Measurements from ENCODE around the gene ABCB6.
"Not testable (repeated sequence)": the region's sequence is repeated elsewhere in the genome, so short reads cannot be mapped to it uniquely, and the experiment has no call there.

The ABCB6 gene

DNA sequence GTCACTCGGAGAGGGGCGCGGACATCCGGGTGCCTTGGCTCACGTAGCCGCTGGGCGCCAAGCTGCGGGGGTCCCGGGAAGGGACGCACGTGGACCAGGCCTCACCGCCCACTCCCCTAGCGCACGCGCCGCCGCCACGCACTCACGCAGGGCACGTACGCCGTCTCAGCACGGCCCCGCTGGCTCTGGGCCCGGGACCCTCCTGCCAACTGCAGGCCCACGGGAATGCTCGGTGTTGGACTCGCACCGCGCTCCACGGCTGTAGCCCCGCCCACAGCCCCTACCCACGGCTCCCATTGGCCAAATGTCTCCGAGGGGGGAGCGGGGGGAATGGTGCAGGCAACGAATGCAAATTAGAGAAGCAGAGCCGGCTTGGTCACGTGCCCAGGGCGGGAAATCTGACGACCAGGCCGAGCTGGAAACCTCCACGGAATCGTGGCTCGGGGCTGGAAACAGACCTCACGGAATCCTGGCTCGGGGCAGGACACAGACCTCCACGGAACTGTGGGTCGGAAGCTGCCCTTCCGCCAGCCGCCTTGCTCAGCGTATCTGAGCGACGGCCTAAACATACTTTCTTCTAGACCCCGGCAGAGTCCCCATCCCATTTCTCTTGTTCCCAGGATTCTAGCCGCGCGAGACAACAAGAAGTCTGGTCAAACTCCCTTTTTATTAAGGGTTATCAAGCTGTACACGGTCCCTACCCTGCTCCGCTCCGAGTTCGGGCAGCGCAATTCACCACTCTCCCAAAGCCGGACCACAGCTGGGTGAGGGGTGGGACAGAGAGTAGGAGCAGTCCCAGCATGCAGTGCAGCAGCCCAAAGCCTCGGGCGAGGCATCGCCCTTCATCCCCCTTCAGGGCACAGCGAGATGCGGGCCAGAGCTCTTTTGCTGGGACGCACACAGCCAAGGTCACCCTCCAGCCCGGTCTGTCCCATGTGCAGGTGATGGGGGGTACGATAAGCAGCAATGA, at the start of gene ABCB6:
TSS of gene ABCB6 (minus strand) at position 227 of the 970 bp plus-strand sequence. CDS start 285 bp downstream, outside the sequence.
- peak; percentile 95 for TF ChIP-seq POLR2A (IDR thresholded peaks at IDR 0.05; ENCODE audit: low read length)
- no peak for TF ChIP-seq GATA1 (IDR thresholded peaks at IDR 0.05; ENCODE audit: low read depth, low read length)
- peak; percentile 95 to 97 for DNase-seq

GRCh38 chr2:219268294-219268693, 49.5 kb upstream of the ABCB6 start:
- TF ChIP-seq POLR2A (IDR thresholded peaks at IDR 0.05; ENCODE audit: low read length) (no peak), GATA1 (IDR thresholded peaks at IDR 0.05; ENCODE audit: low read depth, low read length) (no peak)
- no peak for DNase-seq

DNA sequence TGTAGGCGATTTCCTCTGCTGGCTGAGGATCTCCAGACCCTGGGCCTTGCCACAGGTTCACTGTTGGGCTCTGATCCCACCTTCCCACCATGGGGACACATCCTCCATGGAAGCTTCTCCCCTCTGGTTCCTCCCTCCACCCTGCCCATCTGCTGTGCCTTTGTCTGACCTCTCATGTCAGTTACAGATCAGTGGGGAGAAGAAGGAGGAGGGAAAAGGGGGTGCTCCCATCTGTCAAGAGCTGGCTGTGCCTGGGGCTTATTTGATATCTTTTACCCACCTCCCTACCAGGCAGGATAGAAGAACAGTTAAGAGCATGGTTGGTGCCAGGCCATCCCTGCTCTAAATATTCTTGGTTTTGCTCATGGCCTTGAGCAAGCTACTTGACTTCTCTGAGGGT, 48.1 kb upstream of the ABCB6 start:
- TF ChIP-seq POLR2A (IDR thresholded peaks at IDR 0.05; ENCODE audit: low read length): no peak
- no peak for TF ChIP-seq GATA1 (IDR thresholded peaks at IDR 0.05; ENCODE audit: low read depth, low read length)

GRCh38 chr2:219266232-219266631, 47.5 kb upstream of the ABCB6 start:
- no peak for DNase-seq
- TF ChIP-seq GATA1 (IDR thresholded peaks at IDR 0.05; ENCODE audit: low read depth, low read length) (no peak), POLR2A (IDR thresholded peaks at IDR 0.05; ENCODE audit: low read length) (no peak)

More for the DNA sequence above, 48.1 kb upstream of the ABCB6 start:
- DNase-seq: no peak

- TF ChIP-seq POLR2A (IDR thresholded peaks at IDR 0.05; ENCODE audit: low read length): no peak
- no peak for TF ChIP-seq GATA1 (IDR thresholded peaks at IDR 0.05; ENCODE audit: low read depth, low read length)
- no peak for DNase-seq
Observed at GRCh38 chr2:219261024-219261855, 42.5 kb upstream of the ABCB6 start.

DNA sequence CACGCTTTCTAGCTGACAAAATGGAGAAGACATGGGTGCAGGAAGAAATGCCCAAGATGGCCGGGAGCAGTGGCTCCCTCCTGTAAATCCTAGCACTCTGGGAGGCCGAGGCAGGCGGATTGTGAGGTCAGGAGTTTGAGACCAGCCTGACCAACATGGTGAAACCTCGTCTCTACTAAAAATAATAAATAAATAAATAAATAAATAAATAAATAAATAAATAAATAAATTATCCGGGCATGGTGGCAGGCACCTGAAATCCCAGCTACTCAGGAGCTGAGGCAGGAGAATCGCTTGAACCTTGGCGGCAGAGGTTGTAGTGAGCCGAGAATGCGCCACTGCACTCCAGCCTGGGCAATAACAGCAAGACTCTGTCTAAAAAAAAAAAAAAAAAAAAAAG, 40.2 kb upstream of the ABCB6 start:
- not testable (repeated sequence) for DNase-seq

GRCh38 chr2:219254590-219255201, 35.9 kb upstream of the ABCB6 start:
- no peak for TF ChIP-seq GATA1 (IDR thresholded peaks at IDR 0.05; ENCODE audit: low read depth, low read length)
- TF ChIP-seq POLR2A (IDR thresholded peaks at IDR 0.05; ENCODE audit: low read length): no peak
- DNase-seq: peak; percentile 26 to 67

DNA sequence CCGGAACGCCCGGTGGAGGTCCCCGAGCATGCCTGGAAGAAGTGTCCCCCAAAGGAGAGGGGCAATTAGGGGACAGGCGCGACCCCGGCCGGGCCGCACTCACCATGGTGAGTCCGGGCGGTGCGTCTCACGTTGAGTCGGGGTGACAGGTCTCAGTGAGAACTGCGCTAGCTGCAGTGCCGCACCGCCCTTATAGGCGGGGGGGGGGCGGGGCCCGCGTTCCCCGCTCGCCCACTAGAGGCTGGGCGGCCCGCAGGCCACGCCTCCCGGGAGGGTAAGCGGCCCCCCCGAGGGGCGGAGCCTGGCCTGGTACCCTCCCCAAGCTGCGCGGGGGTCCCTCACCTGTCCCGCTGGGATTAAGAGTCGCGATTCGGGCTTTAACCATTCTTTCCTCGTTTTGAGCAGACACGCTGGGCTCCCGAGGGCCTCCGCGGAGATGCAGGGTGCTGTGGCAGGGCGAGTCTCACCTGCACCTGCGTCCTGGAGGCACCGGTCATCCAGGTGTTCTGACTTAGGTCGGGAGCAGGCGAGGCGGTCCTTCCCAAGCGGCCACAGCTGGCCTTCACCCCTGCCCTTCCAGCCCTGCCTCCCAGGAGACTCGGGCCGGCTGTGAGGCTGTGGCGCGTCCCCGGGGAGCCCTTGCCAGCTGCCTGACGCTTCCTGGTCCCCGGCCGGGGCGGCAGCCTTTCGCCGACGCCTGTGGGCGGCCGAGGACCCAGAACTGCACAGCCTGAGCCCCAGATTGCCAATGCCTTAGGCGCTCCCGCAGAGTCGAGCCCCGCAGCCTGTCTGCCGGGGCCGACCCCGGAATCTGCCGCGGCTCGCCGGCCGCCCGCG, 35.2 kb upstream of the ABCB6 start, which contains the start of gene TUBA4A:
TSS of gene TUBA4A (minus strand) at position 166 of the 837 bp plus-strand sequence. CDS start at position 106, 60 bp downstream.
- DNase-seq: peak; percentile 87 to 93
- TF ChIP-seq POLR2A (IDR thresholded peaks at IDR 0.05; ENCODE audit: low read length) (peak; percentile 95), GATA1 (IDR thresholded peaks at IDR 0.05; ENCODE audit: low read depth, low read length) (no peak)

- no peak for TF ChIP-seq POLR2A (IDR thresholded peaks at IDR 0.05; ENCODE audit: low read length)
- TF ChIP-seq GATA1 (IDR thresholded peaks at IDR 0.05; ENCODE audit: low read depth, low read length): no peak
- DNase-seq: peak; percentile 63 to 78
Observed at GRCh38 chr2:219252900-219253752, 34.4 kb upstream of the ABCB6 start, which contains the start of gene TUBA4B. TUBA4B (plus strand) TSS chr2:219253243; CDS start chr2:219253408, 165 bp downstream.

DNA sequence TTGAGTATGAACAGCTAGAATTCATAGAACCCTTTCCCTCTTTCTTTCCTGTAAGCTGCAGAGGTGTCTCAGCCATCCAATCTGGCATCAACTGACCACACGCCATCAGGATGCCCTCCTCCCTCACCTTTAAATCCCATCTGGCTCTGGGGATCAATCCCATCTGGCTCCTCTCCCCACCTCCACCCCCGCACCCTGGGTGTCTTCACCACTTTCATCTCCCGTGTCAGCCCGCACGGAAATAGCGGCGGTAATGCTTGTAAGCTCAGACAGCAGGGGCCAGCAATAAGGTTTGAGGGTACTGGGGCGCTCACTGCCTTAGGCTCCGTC, 33.8 kb upstream of the ABCB6 start:
- no peak for TF ChIP-seq GATA1 (IDR thresholded peaks at IDR 0.05; ENCODE audit: low read depth, low read length)
- TF ChIP-seq POLR2A (IDR thresholded peaks at IDR 0.05; ENCODE audit: low read length): no peak
- no peak for DNase-seq

- no peak for DNase-seq
Observed at GRCh38 chr2:219252084-219252483, 33.3 kb upstream of the ABCB6 start.

GRCh38 chr2:219251656-219252055, 32.9 kb upstream of the ABCB6 start:
- TF ChIP-seq GATA1 (IDR thresholded peaks at IDR 0.05; ENCODE audit: low read depth, low read length): no peak
- TF ChIP-seq POLR2A (IDR thresholded peaks at IDR 0.05; ENCODE audit: low read length): no peak
- DNase-seq: no peak

More at GRCh38 chr2:219252084-219252483, 33.3 kb upstream of the ABCB6 start:
- no peak for TF ChIP-seq GATA1 (IDR thresholded peaks at IDR 0.05; ENCODE audit: low read depth, low read length)
- no peak for TF ChIP-seq POLR2A (IDR thresholded peaks at IDR 0.05; ENCODE audit: low read length)

Data from erythroblast (primary cell).